Gastroesophageal sphincter (tissue), 4 donors: ENCODE measurements around the gene HS2ST1. TPM values are rescaled to one million over a fixed set of nuclear protein-coding genes. Genes with fewer than 3 reads are reported as not detected.
A peak's percentile ranks its signal among the peaks of the same experiment; 100 is the strongest.

Experiments used
- ATAC-seq: fragments of 150-250 bp; one replicate; pipeline ENCODE4 v1.9.1; 2016; ENCODE audit warnings: mild to moderate bottlenecking, moderate library complexity
- H3K27ac ChIP-seq, 4 donors: fragments of 200-600 bp; sonication (generic) in 3 of 4; 1 replicate in 3 of 4; 2 replicates in 1 of 4; pipeline ENCODE4 v1.5.1; 2016 to 2019
- H3K27me3 ChIP-seq: fragments of 200-600 bp; sonication (generic); one replicate; pipeline ENCODE4 v1.5.1; 2019
- H3K36me3 ChIP-seq, 2 donors: fragments of 200-600 bp; sonication (generic); one replicate each; pipeline ENCODE4 v1.5.1; 2019; ENCODE audit warnings: control low read depth in 1 of 2
- H3K4me1 ChIP-seq, 3 donors: fragments of 200-600 bp; sonication (generic); 1 replicate in 2 of 3; 2 replicates in 1 of 3; pipeline ENCODE4 v1.5.1; 2016 to 2019; ENCODE audit warnings: control low read depth in 2 of 3
- H3K4me3 ChIP-seq, 2 donors: fragments of 200-600 bp; sonication (generic); one replicate each; pipeline ENCODE4 v1.5.1; 2019; ENCODE audit warnings: mild to moderate bottlenecking in 1 of 2, moderate library complexity in 1 of 2
- H3K9me3 ChIP-seq, 3 donors: fragments of 200-600 bp; sonication (generic); one replicate each; pipeline ENCODE4 v1.5.1; 2017 to 2019; ENCODE audit warnings: control low read depth in 2 of 3
- EP300 ChIP-seq: sonication (generic); formaldehyde crosslinking; IDR thresholded peaks from one replicate; pipeline ENCODE4 v1.6.1; 2017; ENCODE audit warnings: antibody characterized with exemption, mild to moderate bottlenecking
- POLR2A ChIP-seq, 2 donors: fragments of 450-650 bp; IDR thresholded peaks; one replicate each; pipeline ENCODE4 v1.6.1; 2017; ENCODE audit warnings: antibody characterized with exemption in 2 of 2, mild to moderate bottlenecking in 2 of 2, moderate library complexity in 1 of 2
- POLR2AphosphoS5 ChIP-seq: sonication (generic); formaldehyde crosslinking; IDR thresholded peaks from one replicate; pipeline ENCODE4 v1.6.1; 2017; ENCODE audit warnings: antibody characterized with exemption
- WGBS, 2 donors: methylation state at CpG; one replicate each; pipeline ENCODE4 v1.1.5; 2018; ENCODE audit warnings: low coverage in 1 of 2; 5-methylcytosine and 5-hydroxymethylcytosine counted together
- total RNA-seq, 4 donors: library from RNA; depleted of rRNA; stranded (reverse); fragments of >200 nt; gene quantifications; one replicate each; pipeline ENCODE4 v1.1.0, GENCODE V29; 2016
- TF ChIP-seq, protein P1 (sequence below), 4 experiments: fragments of 200-600 bp in 2 of 4; fragments of 450-650 bp in 2 of 4; sonication (generic) in 1 of 4; IDR thresholded peaks; one replicate each; pipeline ENCODE4 v1.5.1; 2017 to 2019; ENCODE audit warnings: antibody characterized with exemption in 4 of 4, mild to moderate bottlenecking in 2 of 4, moderate library complexity in 2 of 4

The HS2ST1 gene
- total RNA-seq, 4 donors from 2014 or later = 10.3 to 17.0 (median 11.7) TPM

DNA sequence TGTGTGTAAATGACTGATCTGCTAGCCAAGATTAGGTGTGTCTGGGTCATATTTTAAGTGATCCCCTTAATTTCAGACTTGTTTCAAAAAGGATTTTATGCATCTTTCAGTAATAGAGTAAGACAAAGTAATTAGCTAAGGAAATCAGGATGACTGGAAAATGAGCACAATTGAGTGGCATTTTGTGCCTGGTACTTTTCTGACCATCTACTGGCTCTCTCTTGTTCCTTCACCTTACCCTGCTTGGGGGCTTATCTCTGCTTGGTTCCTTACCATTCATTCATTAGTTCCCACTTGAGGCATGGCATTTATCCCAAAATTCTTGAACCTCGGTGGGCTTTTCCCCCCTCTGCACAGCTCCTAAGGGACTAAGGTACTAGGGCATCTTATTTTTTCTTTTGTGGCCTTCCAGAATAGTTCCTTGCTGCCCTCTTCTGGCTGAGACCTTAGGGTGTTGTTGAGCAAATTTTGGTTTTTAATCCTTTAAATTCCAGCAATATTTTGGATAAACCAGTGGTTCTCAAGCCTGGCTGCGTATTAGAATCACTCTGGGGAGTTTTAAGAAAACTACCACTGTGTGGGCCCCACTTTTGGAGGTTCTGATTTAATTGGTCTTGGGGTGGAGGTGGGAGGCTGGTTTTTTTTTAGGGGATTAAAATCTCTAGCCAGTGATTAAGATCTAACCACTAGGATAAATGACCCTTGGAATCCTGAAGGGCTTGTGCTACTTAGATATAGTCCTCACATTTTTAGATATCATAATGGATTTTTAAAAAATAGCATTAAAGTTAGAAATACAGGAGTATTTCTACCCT is 50.8 kb downstream of the HS2ST1 start:
- H3K27me3 ChIP-seq = no peaks in the 10 kb centered on the region
- WGBS, 2 donors = 0 to 18% methylated on average over 2 of the region's 2 CpGs
- H3K4me3 ChIP-seq = no peak overlapping the region
- ATAC-seq = no peak
- TF ChIP-seq POLR2AphosphoS5 = no peak
- TF ChIP-seq, protein P1, sequence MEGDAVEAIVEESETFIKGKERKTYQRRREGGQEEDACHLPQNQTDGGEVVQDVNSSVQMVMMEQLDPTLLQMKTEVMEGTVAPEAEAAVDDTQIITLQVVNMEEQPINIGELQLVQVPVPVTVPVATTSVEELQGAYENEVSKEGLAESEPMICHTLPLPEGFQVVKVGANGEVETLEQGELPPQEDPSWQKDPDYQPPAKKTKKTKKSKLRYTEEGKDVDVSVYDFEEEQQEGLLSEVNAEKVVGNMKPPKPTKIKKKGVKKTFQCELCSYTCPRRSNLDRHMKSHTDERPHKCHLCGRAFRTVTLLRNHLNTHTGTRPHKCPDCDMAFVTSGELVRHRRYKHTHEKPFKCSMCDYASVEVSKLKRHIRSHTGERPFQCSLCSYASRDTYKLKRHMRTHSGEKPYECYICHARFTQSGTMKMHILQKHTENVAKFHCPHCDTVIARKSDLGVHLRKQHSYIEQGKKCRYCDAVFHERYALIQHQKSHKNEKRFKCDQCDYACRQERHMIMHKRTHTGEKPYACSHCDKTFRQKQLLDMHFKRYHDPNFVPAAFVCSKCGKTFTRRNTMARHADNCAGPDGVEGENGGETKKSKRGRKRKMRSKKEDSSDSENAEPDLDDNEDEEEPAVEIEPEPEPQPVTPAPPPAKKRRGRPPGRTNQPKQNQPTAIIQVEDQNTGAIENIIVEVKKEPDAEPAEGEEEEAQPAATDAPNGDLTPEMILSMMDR (IDR thresholded peaks at IDR 0.05) = peak; percentile 5 to 74 (median 46)
- H3K9me3 ChIP-seq = no peaks in the 10 kb centered on the region
- no peaks in the 10 kb centered on the region for H3K36me3 ChIP-seq
- H3K4me1 ChIP-seq = no peaks in the 10 kb centered on the region
- no peak overlapping the region for H3K27ac ChIP-seq

GRCh38 chr1:86965827-86966182 is 51.4 kb downstream of the HS2ST1 start:
- Histone ChIP-seq H3K4me3 (no peak overlapping the region), H3K36me3 (no peaks in the 10 kb centered on the region), H3K9me3 (no peaks in the 10 kb centered on the region), H3K4me1 (no peaks in the 10 kb centered on the region), H3K27ac (no peak overlapping the region), H3K27me3 (no peaks in the 10 kb centered on the region)
- 88 to 100% methylated on average over 1 of the region's 1 CpG for WGBS, 2 donors
- TF ChIP-seq EP300 (no peak), POLR2A (IDR thresholded peaks at IDR 0.05) (no peak), POLR2AphosphoS5 (no peak)
- TF ChIP-seq, protein P1 (IDR thresholded peaks at IDR 0.05) = no peak
- ATAC-seq = no peak

- TF ChIP-seq EP300 = no peak
- no peak for TF ChIP-seq POLR2A (IDR thresholded peaks at IDR 0.05)
- TF ChIP-seq POLR2AphosphoS5 = no peak
- TF ChIP-seq, protein P1 (IDR thresholded peaks at IDR 0.05) = no peak
These were observed 56.5 kb downstream of the HS2ST1 start for GRCh38 chr1:86970938-86971337.

DNA sequence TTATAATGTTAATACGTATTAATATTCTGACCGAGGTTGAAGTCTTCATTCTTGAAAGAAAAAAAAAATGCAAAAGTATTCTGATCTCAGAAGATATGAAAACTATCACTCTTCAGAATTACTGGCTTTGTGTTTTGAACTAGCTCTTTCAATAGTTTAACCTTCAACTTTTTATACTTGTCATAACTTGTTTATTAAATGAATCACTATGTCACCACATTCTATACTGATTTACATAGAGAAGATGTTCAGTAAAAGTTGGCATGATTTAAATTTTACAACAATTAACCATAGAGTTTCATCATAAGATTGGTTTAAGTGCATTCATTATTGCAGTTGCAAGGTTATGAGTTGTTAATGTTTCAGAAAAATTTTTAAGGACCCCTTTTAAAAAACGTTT is 57.3 kb downstream of the HS2ST1 start:
- TF ChIP-seq POLR2A (IDR thresholded peaks at IDR 0.05) (no peak), POLR2AphosphoS5 (no peak), EP300 (no peak)
- TF ChIP-seq, protein P1 (IDR thresholded peaks at IDR 0.05) = no peak
- H3K27ac ChIP-seq = no peak overlapping the region
- H3K4me1 ChIP-seq = peaks cover 0 to 18% (median 0%) of the 10 kb centered on the region in 3 donors
- no peak overlapping the region for H3K4me3 ChIP-seq
- no peaks in the 10 kb centered on the region for H3K36me3 ChIP-seq
- ATAC-seq = no peak
- WGBS, 2 donors = 64 to 67% methylated on average over 3 of the region's 3 CpGs
- no peaks in the 10 kb centered on the region for H3K9me3 ChIP-seq
- no peaks in the 10 kb centered on the region for H3K27me3 ChIP-seq

More at GRCh38 chr1:86970938-86971337, 56.5 kb downstream of the HS2ST1 start:
- Histone ChIP-seq H3K27ac (no peak overlapping the region), H3K27me3 (no peaks in the 10 kb centered on the region), H3K9me3 (no peaks in the 10 kb centered on the region), H3K4me1 (peaks cover 0 to 14% (median 0%) of the 10 kb centered on the region in 3 donors), H3K4me3 (no peak overlapping the region), H3K36me3 (no peaks in the 10 kb centered on the region)
- ATAC-seq = no peak
- 41 to 50% methylated on average over 2 of the region's 2 CpGs for WGBS, 2 donors

GRCh38 chr1:86972262-86972661 is 57.8 kb downstream of the HS2ST1 start:
- no peaks in the 10 kb centered on the region for H3K36me3 ChIP-seq
- peaks cover 0 to 18% (median 0%) of the 10 kb centered on the region in 3 donors for H3K4me1 ChIP-seq
- TF ChIP-seq POLR2A (IDR thresholded peaks at IDR 0.05) (no peak), EP300 (no peak), POLR2AphosphoS5 (no peak)
- TF ChIP-seq, protein P1 (IDR thresholded peaks at IDR 0.05) = no peak
- no peaks in the 10 kb centered on the region for H3K9me3 ChIP-seq
- H3K4me3 ChIP-seq = no peak overlapping the region
- H3K27ac ChIP-seq = no peak overlapping the region
- ATAC-seq = no peak
- 61 to 83% methylated on average over 2 of the region's 2 CpGs for WGBS, 2 donors
- H3K27me3 ChIP-seq = no peaks in the 10 kb centered on the region
